ENCODE results near the gene CFAP97.
"Not testable (repeated sequence)": the region's sequence is repeated elsewhere in the genome, so short reads cannot be mapped to it uniquely, and the experiment has no call there.

Gene CFAP97

DNA sequence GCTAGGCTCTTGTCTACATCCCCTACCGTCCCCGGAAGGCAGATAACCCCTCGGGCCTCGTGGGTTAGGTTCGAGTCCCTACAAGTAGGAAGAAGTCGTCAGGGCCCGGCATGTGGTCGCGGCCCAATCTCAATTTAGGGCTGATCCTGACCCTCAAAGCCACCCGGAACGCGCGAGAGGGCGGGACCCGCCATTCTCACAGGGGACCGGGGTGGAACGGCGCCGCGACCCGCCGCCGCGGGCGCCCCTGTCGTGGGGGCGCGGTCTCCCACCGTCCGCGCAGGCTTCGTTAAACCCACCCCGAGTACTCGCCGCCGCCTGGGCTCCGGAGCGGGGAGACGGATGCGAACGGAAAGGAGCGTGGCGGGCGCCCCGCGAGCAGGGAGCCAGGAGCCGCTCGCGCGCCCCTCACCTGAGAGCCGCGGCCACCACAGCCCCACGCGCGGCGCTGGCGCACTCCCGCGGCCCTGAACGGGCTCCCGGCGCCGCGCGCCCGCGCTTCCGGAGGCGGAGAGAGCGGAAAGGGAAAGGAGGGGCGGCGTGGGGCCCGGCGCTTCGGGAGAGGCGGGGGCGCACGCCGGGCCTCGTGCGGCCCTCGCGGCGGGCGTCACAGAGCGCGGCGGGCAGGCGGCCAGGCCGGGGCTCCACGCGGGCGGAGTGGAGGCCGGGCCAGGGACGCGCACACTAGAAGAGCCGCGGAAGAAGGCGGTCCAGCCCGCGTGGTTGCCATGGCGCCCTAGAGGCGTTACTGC, at the start of gene CFAP97:
CFAP97 (minus strand) TSS at position 515 of the 752 bp plus-strand sequence. CDS start 12,804 bp downstream, outside the sequence.
- FAIRE-seq = no peak

GRCh38 chr4:185249105-185249504, 45.3 kb upstream of the CFAP97 start:
- FAIRE-seq = no peak

GRCh38 chr4:185248393-185249039, 44.7 kb upstream of the CFAP97 start:
- no peak for FAIRE-seq

GRCh38 chr4:185247151-185247550, 43.4 kb upstream of the CFAP97 start:
- no peak for FAIRE-seq

GRCh38 chr4:185246453-185246852, 42.7 kb upstream of the CFAP97 start:
- FAIRE-seq = no peak

DNA sequence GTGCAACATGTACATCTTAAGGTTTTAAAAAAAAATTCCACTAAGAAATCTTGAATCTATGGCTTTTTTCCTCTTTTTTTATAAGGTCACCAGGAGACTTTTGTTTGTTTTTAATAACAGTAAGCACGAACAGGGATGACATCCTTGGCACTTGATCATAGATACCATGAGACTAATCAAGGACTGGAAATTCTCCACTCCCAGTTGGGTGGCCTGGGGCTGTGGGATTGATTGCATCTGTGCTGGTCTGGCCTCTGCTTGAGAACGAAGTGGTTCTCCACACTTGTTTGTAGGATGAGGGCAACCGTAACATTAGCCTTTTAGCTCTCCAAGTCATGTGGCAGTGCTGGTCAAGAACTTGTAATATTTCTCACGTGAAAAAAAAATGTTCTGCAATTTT, 41.0 kb upstream of the CFAP97 start:
- no peak for FAIRE-seq

DNA sequence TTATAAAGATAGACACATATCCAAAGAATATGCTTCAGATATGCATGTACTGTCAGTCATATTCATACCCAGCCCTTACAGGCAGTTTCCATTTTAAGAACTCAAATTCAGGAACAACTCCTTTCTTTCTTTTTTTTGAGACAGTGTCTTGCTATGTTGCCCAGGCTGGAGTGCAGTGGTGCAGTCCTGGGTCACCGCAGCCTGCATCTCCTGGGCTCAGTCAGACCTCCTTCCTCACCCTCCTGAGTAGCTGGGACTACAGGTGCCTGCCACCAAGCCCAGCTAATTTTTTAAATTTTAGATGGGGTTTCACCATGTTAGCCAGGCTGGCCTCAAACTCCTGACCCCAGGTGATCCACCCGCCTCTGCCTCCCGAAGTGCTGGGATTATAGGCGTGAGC, 40.1 kb upstream of the CFAP97 start:
- no peak for FAIRE-seq

GRCh38 chr4:185242749-185243533, 39.1 kb upstream of the CFAP97 start:
- no peak for FAIRE-seq

- FAIRE-seq = not testable (repeated sequence)
Measured at GRCh38 chr4:185240486-185240885, 36.7 kb upstream of the CFAP97 start.

DNA sequence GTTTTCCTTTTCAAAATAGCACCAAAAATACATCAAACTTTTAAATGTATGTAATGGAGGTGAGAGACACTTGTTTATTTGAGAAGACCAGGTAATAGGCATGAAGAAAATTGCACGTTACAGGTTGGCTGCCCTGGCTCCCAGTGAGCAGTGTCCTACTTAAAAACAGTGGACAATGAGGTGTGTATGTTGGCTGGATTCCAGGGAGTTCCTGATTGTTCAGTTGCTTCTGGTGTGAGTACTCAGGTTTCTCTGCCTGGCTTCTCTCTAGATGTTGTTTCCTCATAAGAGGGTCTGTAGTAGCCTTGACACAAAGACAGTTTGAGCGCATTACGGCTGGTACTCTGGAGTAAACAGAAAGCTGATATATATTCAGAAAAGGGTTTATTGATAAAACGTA, 35.0 kb upstream of the CFAP97 start:
- FAIRE-seq = no peak

GRCh38 chr4:185238215-185238681, 34.4 kb upstream of the CFAP97 start:
- no peak for FAIRE-seq

DNA sequence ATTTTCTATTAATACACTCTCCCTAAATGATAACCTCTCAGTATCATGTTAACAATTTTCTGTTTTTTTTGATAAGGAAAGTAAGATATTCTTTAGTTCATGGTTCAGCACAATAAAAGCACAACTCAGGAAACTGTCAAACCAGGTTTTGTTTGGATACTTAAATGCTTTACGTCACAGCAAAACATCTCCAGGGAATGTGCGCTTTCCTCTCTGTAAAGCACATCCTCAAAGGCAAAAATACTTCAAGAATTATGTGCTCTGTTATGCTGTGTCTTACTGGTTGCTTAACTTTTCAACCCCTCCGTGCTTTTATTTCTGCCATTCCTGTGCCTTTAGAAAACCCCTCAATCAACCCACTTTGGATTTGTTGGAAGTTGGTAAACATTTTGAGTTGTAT, 33.4 kb upstream of the CFAP97 start:
- no peak for FAIRE-seq

DNA sequence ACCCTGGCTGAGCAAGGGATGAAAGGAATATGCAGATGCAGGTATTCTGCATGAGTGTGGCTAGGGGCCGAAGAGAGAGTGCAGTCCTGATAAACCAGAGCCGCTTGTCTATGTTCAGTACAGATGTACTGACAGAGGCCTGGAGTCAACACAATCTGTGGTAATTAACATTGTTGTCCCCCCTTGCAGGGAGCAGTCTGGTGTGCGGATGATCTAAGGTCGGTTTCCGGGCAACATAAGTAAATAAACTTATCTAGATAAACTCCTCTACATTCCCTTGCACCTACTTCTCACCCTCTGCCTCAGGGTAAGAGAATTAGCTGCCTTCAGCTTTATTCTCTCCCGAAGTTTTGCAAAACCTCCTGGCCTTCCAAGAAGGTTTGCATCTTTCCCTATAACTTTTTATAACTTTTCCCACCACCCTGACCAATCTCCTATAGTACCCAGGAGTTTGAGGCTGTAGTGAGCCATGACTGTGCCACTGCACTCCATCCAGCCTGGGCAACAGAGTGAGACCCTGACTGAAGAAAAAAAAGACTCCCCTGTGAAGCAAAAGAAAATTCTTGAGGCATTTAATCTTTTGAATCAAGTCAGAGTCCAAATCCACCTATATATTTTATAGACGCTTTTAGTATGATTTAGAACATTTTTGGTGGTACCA, 32.2 kb upstream of the CFAP97 start:
- FAIRE-seq = no peak

DNA sequence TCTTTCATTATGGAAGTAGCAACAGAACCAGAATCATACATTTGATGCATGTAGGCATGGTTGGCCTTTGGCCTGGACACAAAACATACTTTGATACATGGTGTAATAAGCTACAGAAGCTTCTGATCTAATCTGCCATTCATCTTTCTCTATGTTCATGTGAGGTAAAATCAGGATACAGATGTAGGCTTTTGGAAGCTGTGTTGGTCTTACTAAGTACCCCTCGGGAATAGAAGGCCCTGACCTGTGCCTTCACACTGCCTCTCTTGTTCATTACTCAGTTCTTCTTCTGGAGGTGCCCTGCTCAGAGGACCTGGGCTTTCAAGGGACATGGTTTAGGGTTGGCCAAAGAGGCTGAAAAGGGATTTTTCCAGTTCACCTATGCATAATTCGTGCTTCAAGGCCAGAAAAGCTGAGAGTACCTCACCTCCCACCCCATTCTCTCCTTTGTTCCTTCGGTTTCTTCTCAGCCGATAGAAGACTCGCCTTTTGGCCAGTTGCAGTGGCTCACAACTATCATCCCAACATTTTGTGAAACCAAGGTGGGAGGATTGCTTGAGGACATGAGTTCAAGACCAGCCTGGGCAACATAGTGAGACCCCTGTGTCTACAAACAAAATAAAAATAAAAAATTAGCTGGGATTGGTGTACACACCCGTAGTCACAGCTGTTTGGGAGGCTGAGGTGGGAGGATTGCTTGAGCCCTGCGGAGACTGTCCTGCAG, 31.5 kb upstream of the CFAP97 start:
- FAIRE-seq = no peak

GRCh38 chr4:185232370-185232769, 28.6 kb upstream of the CFAP97 start:
- FAIRE-seq = no peak

DNA sequence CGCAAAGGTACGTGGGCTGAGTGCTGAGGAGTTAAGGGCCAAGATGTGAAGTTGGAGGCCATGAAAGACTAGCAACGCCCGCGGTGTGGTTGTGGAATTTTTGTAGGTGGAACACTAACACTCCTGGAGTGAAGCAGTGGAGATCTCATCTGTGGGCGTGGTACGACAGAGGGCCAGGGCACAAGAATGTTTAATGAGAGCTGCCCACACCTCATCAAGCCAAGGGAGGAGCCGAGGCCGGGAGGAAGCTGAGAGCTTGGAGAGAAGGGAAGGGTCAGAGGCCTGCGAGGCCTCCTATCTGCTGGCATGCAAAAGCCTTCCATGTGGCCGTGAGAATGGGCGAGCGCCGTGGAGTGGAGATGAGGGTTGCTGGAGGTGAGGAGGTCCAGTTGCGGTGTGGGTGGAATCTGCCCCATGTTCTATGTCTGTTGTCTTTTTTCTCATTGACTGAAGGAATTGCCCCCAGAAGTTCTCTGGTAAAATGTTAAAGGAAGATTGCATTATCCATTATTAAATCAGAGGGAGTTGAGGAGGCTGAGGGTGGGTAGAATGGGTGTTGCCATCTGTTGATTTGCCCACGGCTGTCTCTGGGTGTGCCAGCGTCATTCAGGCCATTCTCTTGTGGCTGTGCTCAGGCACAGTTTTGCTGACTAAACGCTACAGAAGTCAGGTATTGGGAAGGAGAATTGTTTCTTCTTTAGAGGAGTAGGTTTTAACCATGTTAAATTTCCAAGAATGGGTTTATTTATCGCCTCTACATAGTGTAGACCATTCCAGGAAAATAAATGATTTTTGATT, 25.4 kb upstream of the CFAP97 start:
- FAIRE-seq = no peak

GRCh38 chr4:185227713-185228278, 24.0 kb upstream of the CFAP97 start:
- FAIRE-seq = no peak

DNA sequence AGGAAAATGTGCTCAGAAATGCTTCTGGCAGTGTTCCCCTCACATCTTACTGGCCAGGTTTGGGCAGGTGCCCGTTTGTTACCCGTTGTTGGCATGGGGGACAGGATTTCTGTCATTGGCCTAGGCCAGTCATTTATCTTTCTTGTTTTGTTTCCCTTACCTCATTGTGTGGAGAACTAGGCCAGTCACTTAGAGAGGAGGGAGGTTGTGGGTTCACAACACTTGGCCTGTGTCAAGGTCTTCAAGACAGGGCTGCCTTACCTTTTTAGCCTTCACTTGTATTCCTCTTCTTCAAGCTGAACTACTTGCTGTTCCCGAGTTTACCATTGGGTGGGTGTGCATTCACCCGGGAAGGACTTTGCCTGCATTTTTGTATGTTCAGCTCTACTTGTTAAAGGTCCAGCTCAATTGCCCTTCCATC, 23.3 kb upstream of the CFAP97 start:
- no peak for FAIRE-seq

- no peak for FAIRE-seq
Measured at GRCh38 chr4:185225940-185226339, 22.1 kb upstream of the CFAP97 start.

DNA sequence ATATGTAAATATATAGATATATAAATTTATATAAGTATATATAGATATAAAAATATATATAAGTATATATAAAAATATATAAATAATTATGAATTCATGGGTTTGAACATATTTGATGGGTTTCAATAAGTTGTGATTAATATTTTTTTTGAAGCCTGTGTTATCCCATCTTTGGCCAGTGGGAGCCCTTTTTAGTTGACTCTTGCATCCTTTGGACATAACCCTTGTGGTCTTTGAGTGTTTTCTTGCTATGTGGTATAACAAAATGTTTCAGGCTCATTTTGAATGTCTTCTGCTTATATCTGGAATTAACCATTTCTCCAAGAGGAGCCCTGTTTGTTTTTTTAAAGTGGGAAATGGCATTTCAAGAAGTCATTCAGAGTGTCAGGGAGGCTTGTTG, 20.8 kb upstream of the CFAP97 start:
- no peak for FAIRE-seq

- no peak for FAIRE-seq
Measured at GRCh38 chr4:185222598-185222997, 18.8 kb upstream of the CFAP97 start.

Measured in colon (tissue), 2 donors.